ENCODE measurements around the gene GOLGA6L26. TPM values are rescaled to one million over a fixed set of nuclear protein-coding genes. Genes with fewer than 3 reads are reported as not detected.
"Not testable (repeated sequence)": the region's sequence is repeated elsewhere in the genome, so short reads cannot be mapped to it uniquely, and the experiment has no call there.

GOLGA6L26 gene
- not detected in 2 replicates for total RNA-seq (2014; rRNA removed; shearing (Covaris generic); ENCODE audit: low replicate concordance)

- in situ Hi-C loops (cut with HindIII; ENCODE audit: low pct_unique_long_range_greater_than_20kb, low sequenced_read_pairs); DNase-seq (ENCODE audit: low read depth): not testable (repeated sequence)
Measured at GRCh38 chr15:23334096-23334495, at the start of gene GOLGA6L26. GOLGA6L26 (minus strand) TSS chr15:23334196; CDS start chr15:23334135, 61 bp downstream.

GRCh38 chr15:23381192-23381591 lies 47.2 kb upstream of the GOLGA6L26 start:
- in situ Hi-C loops (cut with HindIII; ENCODE audit: low pct_unique_long_range_greater_than_20kb, low sequenced_read_pairs); DNase-seq (ENCODE audit: low read depth): not testable (repeated sequence)

DNA sequence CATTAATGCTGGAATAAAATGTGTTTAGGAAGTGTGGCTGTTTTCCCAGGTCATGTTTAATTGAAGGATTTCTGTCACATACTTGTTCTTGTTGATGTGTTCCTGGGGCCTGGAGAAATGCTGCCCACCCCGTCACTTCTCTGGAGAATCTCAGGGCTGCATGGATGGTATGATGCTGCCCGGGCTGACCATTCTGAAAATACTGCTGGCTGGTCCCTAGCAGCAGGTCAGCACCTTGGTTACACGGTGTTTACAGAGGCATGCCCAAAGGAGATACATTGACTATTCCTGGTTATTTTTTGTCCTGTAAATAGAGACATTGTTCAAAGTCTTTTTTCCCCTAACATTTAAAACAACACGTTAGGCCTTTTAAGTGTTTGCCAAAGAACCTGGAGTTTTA lies 46.7 kb upstream of the GOLGA6L26 start:
- in situ Hi-C loops (cut with HindIII; ENCODE audit: low pct_unique_long_range_greater_than_20kb, low sequenced_read_pairs); DNase-seq (ENCODE audit: low read depth): not testable (repeated sequence)

DNA sequence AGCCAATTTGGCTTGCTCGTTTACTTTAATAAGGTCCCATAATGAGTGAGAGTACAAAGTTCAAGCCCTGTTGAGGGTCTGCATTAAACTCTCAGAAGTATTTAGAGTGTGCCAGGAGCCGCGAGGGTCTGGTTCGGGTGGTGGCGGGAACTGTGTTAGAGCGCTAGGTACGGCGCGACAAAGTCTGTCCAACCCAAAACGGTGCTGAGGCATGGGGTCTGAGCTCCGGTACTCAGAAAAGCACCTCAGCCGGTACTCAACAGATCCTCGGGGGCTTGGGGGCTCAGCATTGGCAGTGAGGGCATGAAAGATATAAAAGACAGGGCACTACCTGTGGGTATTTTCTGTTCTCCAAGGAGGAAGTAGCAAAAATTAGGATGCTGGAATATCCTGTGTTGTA lies 45.0 kb upstream of the GOLGA6L26 start:
- DNase-seq (ENCODE audit: low read depth); in situ Hi-C loops (cut with HindIII; ENCODE audit: low pct_unique_long_range_greater_than_20kb, low sequenced_read_pairs): not testable (repeated sequence)

DNA sequence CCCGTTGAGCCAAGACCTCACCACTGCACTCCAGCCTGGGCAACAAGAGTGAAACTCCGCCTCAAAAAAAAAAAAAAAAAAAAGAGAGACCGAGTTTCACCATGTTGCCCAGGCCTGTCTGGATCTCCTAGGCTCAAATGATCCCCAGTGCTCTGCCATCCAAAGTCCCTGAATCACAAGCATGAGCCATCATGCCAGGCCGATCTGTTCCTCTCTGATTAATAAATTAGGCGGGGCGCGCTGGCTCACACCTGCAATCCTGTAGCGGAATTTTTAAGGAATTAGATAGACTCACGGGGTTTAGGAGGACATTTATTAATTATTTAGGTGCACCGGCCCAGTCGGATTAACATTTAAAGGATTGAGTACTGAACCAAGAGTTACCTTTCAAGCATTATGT lies 40.2 kb upstream of the GOLGA6L26 start:
- DNase-seq (ENCODE audit: low read depth); in situ Hi-C loops (cut with HindIII; ENCODE audit: low pct_unique_long_range_greater_than_20kb, low sequenced_read_pairs): not testable (repeated sequence)

- in situ Hi-C loops (cut with HindIII; ENCODE audit: low pct_unique_long_range_greater_than_20kb, low sequenced_read_pairs); DNase-seq (ENCODE audit: low read depth): not testable (repeated sequence)
Measured at GRCh38 chr15:23372891-23373600, 39.0 kb upstream of the GOLGA6L26 start.

DNA sequence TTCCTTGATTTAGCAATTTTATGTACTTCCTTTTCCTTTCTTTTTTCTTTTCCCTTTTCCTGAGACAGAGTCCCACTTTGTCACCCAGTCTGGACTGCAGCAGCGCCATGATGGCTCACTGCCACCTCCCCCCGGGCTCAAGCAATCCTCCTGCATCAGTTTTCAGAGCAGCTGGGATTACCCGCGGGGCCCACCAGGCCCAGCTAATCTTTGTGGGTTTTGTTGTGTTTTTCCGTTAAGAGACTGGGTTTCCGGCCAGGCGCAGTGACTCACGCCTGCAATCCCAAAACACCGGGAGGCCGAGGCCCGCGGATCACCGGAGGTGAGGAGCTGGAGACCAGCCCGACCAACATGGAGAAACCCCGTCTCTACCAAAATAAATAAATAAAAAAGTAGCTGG lies 38.3 kb upstream of the GOLGA6L26 start:
- no peak for DNase-seq (ENCODE audit: low read depth)
- in situ Hi-C loops (cut with HindIII; ENCODE audit: low pct_unique_long_range_greater_than_20kb, low sequenced_read_pairs) = no loop called here

DNA sequence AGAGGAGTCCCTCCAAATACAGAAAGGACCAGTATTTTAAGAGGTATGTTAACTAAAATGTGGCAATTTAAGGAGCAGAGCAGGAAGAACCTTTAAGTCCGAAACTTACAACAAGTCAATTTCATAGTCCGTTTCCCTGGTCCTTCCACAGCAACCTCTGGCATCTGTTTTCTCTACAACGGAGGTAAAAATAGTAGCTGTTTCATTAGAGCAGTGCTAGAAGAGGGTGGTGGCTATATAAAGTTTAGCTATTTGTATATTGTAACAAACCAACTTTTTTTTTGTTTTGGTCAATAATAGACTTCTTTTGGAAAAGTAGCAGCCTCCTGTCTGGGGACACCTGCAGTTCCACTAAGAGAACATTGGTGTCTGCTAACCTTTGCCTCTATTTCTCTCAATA lies 37.9 kb upstream of the GOLGA6L26 start:
- in situ Hi-C loops (cut with HindIII; ENCODE audit: low pct_unique_long_range_greater_than_20kb, low sequenced_read_pairs); DNase-seq (ENCODE audit: low read depth): not testable (repeated sequence)

- in situ Hi-C loops (cut with HindIII; ENCODE audit: low pct_unique_long_range_greater_than_20kb, low sequenced_read_pairs); DNase-seq (ENCODE audit: low read depth): not testable (repeated sequence)
Measured at GRCh38 chr15:23371134-23371533, 37.1 kb upstream of the GOLGA6L26 start.

DNA sequence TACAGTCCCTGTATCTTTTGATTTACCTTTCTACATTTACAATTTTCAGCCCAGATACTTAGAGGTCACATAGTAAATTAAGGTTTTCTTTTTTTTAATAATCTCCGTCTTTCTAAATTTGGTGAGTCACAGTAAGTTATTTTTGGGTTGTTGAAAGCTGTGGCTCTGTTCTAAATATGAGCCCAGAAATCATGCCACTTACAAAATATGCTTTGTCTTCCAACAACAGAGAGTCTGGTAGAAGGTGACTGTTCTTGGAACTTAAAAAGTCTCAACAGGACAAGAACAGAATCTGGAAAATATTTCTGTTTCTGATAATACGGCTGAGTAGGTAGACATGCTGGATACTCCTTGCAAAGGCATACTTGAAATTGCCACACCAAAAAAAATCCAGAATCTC lies 36.6 kb upstream of the GOLGA6L26 start:
- in situ Hi-C loops (cut with HindIII; ENCODE audit: low pct_unique_long_range_greater_than_20kb, low sequenced_read_pairs) = no loop called here
- DNase-seq (ENCODE audit: low read depth) = no peak

DNA sequence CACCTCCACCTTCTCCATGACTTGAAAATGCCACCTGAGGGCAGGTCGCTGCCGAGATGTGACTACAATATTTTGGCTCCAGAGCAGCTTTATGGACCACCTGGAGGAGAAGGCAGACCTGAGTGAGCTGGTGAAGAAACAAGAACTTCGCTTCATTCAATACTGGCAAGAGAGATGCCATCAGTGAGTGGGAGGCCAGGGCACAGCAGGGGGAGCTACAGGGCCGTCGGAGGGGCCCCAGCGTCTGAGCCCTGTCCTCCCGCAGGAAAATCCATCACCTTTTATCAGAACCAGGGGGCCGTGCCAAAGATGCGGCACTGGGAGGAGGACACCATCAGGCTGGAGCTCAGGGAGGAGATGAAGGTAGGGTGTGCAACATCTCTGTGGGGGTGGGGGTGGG lies 30.3 kb upstream of the GOLGA6L26 start:
- in situ Hi-C loops (cut with HindIII; ENCODE audit: low pct_unique_long_range_greater_than_20kb, low sequenced_read_pairs); DNase-seq (ENCODE audit: low read depth): not testable (repeated sequence)

DNA sequence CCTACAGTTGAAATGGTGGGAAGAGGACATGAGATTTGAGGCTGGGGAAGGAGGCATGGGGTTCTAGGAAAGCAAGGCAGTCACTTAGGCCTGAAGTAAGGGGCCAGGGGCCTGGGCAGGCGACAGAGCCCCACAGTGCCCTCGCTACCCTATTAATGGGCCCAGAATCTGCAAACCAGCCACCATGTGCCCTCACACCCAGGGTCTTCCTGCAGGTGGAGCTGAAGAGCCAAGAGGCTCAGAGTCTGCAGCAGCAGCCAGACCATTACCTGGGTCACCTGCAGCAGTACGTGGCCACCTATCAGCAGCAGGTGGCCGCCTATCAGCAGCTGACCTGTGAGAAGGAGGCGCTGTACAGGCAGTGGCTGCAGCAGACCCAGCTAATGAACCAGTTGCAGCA lies 28.6 kb upstream of the GOLGA6L26 start:
- DNase-seq (ENCODE audit: low read depth); in situ Hi-C loops (cut with HindIII; ENCODE audit: low pct_unique_long_range_greater_than_20kb, low sequenced_read_pairs): not testable (repeated sequence)

DNA sequence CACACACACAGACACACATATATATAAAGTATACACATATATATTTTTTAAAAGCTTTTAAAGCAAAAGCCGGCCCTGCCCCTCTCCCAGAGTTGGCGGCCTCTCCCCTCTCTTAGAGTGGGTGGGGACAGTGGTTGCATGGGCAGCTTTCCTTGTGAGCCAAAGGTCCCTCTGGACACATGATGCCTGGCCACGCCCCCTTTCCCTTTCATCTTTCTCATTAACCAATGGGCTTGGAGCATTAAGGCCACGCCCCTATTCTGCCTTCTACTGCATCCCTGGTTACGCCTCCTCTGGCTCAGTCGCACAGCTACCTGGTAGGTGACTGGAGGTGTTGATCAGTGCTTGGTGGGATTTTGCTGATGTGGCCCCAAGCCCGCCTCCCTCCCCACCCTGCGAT lies 20.5 kb upstream of the GOLGA6L26 start, which contains the start of gene GOLGA8S:
Gene GOLGA8S (plus strand): TSS at position 301 of the 400 bp plus-strand sequence. CDS start 62 bp downstream, at position 363.
- DNase-seq (ENCODE audit: low read depth); in situ Hi-C loops (cut with HindIII; ENCODE audit: low pct_unique_long_range_greater_than_20kb, low sequenced_read_pairs): not testable (repeated sequence)

DNA sequence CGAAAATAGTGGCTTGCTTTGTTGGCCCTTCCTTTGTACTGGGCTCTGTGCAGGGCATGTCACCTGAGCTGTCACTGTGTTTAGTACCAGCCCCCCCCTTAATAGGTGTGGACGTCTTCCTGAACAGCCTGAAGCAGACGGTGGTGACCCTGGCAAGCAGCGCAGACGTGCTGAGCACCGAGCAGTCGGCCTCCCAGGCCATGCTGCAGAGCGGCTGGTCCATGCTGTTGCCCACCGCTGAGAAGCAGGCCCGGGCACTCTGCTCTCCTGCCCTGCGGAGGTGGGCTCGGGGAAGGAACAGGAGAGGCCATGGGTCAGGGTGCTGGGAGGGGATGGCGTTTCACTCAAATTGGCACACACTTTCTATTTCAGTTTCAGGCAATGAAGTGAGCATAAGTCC lies 22.8 kb downstream of the GOLGA6L26 start:
- in situ Hi-C loops (cut with HindIII; ENCODE audit: low pct_unique_long_range_greater_than_20kb, low sequenced_read_pairs); DNase-seq (ENCODE audit: low read depth): not testable (repeated sequence)

DNA sequence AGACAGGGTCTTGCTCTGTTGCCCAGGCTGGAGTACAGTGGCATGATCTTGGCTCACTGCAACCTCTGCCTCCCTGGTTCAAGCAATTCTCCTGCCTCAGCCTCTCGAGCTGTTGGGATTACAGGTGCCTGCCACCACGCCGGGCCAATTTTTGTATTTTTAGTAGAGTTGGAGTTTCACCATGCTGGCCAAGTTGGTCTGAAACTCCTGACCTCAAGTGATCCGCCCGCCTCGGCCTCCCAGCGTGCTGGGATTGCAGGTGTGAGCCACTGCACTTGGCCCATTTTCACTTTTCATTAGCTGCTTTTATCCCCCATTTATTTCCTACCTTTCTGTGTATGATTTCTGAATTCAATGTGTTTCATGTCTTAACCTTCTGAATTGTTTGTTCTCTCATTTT lies 28.1 kb downstream of the GOLGA6L26 start:
- DNase-seq (ENCODE audit: low read depth); in situ Hi-C loops (cut with HindIII; ENCODE audit: low pct_unique_long_range_greater_than_20kb, low sequenced_read_pairs): not testable (repeated sequence)

- DNase-seq (ENCODE audit: low read depth); in situ Hi-C loops (cut with HindIII; ENCODE audit: low pct_unique_long_range_greater_than_20kb, low sequenced_read_pairs): not testable (repeated sequence)
Measured at GRCh38 chr15:23304805-23305204, 29.2 kb downstream of the GOLGA6L26 start.

DNA sequence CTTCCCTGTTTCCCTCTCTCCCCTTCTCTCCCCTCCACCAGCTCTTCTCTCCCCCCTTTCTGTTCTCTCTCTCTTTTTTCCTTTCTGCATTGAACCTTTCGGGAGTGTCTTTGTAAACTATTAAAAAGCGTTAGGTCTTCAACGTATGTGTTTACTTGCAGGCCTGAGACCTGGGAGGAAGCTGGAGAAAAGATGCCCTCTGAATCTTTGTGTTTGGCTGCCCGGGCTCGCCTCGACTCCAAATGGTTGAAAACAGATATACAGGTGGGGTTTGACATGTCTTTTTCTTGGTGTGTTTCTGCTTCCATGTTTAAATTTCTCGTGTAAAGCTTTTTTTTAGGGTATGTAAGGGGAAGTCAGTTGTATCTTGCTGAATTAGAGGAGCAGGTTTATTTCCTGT lies 29.7 kb downstream of the GOLGA6L26 start:
- DNase-seq (ENCODE audit: low read depth); in situ Hi-C loops (cut with HindIII; ENCODE audit: low pct_unique_long_range_greater_than_20kb, low sequenced_read_pairs): not testable (repeated sequence)

DNA sequence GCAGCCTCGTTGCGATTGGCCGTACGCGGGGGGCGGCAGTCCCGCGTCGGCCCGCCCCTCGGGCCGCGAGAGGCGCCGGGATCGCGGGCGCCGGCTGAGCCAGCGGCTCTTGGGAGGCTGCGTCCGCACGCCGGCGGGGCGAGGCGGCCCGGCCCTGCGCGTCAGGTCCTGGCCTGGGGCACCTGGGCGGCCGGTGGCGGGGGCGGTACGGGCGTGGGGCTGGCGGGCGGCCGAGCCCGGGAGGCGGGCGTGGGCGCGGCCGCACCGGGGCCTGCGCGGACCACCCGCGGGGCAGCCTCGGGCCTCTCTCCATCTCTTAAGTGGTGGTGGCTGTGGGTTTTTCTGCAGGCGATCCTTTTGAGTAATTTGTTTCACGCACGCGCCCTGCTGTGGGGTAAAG lies 30.3 kb downstream of the GOLGA6L26 start:
- peak; percentile 24 for DNase-seq (ENCODE audit: low read depth)
- in situ Hi-C loops (cut with HindIII; ENCODE audit: low pct_unique_long_range_greater_than_20kb, low sequenced_read_pairs) = not testable (repeated sequence)

GRCh38 chr15:23303246-23303645 lies 30.8 kb downstream of the GOLGA6L26 start:
- in situ Hi-C loops (cut with HindIII; ENCODE audit: low pct_unique_long_range_greater_than_20kb, low sequenced_read_pairs); DNase-seq (ENCODE audit: low read depth): not testable (repeated sequence)
